ENCODE data around the gene DYNC2I2.
"Not testable (repeated sequence)": the region's sequence is repeated elsewhere in the genome, so short reads cannot be mapped to it uniquely, and the experiment has no call there.

The DYNC2I2 gene

DNA sequence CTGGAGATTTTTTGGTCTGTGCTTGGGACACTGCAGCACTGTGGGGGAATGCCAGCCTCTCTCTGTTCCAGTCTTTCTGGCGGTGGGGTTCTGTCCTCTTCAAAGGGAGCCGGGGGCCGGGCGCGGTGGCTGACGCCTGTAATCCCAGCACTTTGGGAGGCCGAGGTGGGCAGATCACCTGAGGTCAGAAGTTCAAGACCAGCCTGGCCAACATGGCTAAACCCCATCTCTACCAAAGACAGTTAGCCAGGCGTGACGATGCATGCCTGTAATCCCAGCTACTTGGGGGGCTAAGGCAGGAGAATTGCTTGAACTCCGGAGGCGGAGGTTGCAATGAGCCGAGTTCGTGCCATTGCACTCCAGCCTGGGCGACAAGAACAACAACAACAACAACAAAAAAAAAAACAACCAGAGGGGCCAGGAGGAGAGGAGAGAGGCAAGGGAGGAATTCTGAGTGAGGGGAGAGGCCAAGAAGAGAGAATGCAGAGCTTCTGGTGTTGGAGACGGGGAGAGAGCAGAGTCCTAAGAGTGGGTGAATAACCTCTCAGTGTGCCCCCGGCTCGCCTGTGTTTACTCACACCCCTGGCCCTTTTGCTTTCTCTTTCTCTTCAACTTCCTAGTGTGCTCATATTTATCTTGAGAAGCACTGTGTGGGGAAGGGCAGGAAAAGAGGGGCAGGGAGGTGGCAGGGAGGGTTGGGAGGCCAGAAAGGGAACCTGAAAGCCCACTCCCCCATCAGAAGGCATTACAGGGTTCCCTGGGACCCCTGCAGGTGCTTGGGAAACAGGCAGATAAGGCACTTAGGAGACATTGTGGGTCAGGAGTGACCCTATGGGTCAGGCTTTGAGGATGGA is 29.2 kb upstream of the DYNC2I2 start:
- DNase-seq, result peak; percentile 50

GRCh38 chr9:128684325-128685199 is 27.9 kb upstream of the DYNC2I2 start:
- peak; percentile 73 for DNase-seq

- DNase-seq, result no peak
Measured at GRCh38 chr9:128684065-128684324, 27.3 kb upstream of the DYNC2I2 start.

- DNase-seq, result peak; percentile 33
Measured at GRCh38 chr9:128683340-128684064, 26.9 kb upstream of the DYNC2I2 start.

- DNase-seq, result no peak
Measured at GRCh38 chr9:128677794-128678193, 21.1 kb upstream of the DYNC2I2 start.

DNA sequence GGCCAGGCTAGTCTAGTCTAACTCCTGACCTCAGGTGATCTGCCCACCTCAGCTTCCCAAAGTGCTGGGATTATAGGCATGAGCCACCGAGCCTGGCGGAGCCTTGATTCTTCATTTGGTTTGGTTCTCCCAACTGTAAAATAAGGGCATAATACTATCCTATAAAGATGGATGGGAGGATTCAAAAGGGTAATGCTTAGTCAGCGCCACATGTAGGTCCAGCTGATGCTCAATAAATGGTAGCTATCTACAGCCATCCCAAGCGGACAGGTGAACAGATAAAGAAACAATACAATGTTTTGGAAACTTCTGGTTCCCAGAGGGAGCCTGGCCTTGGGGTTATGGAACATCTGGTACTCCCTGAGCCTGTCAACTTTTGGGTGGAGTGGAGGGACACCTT is 18.7 kb upstream of the DYNC2I2 start:
- DNase-seq, result no peak

- no peak for DNase-seq
Measured at GRCh38 chr9:128669786-128670185, 13.1 kb upstream of the DYNC2I2 start.

GRCh38 chr9:128666481-128666941 is 9.9 kb upstream of the DYNC2I2 start:
- not testable (repeated sequence) for DNase-seq

DNA sequence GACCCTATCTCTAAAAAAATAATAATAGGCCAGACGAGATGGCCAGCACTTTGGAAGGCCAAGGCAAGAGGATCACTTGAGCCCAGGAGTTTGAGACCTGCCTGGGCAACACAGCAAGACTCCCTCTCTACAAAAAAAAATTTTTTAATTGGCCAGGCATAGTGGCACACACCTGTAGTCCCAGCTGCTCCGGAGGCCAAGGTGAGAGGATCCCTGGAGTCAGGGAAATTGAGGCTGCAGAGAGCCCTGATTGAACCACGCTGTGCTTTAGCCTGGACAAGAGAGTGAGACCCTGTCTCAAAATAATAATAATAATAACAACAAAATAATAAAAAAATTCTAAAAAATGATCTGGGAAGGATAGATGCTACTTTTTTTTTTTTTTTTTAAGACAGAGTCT is 1.1 kb upstream of the DYNC2I2 start:
- no peak for DNase-seq

- no peak for DNase-seq
Measured at GRCh38 chr9:128657344-128657704, 677 bp upstream of the DYNC2I2 start.

GRCh38 chr9:128654481-128654880 is 2.2 kb downstream of the DYNC2I2 start:
- no peak for DNase-seq

DNA sequence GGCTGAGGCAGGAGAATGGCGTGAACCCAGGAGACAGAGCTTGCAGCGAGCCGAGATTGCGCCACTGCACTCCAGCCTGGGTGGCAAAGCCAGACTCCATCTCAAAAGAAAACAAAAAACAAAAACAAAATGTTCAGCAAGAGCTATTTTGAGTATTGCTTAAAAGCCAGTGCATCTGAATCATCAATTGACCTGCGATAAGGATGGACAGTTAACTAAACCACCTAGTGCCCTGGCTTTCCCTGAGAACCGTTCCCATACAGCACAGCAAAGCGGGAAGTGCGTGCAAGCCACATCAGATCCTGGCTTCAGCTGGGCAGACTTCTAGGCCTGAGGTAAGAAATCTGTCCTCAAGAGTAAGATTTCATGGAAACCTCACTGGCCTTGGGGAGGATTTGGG is 2.7 kb downstream of the DYNC2I2 start:
- no peak for DNase-seq

DNA sequence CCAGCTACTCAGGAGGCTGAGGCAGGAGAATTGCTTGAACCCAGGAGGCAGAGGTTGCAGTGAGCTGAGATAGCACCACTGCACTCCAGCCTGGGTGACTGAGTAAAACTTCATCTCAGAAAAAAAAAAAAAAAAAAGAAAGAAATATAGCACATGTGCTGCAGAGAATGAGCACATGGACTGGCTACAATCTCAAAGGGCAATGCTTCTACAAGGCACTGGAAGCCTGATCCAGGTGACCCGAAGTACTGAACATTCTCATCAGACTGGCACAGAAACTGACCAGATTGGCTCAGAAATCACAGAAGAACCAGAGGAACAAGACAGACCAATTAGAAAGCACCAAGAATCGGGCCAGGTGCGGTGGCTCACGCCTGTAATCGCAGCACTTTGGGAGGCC is 4.8 kb downstream of the DYNC2I2 start:
- no peak for DNase-seq

GRCh38 chr9:128648206-128648605 is 8.4 kb downstream of the DYNC2I2 start:
- DNase-seq, result peak; percentile 69

- DNase-seq, result no peak
Measured at GRCh38 chr9:128643519-128644300, 12.9 kb downstream of the DYNC2I2 start.

GRCh38 chr9:128642675-128643245 is 13.9 kb downstream of the DYNC2I2 start:
- DNase-seq, result no peak

DNA sequence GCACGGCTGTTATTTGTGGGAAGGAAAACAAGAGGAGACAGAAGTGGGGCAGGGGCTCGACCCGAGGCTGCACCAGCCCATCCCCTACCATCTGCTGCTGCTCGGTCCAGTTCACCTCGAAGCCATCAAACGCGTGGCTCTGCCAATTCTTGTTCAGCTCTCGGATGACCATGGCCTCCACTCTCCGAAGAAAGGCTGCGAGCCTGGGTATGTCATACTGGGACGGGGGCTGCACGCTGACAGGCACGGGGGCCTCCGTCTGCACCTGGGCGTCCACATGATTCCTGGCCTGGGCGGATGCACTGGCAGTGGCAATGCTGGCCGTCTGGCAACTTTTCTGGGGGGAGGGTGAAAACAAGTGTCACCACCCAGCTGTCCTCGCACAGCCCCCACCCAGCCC is 16.0 kb downstream of the DYNC2I2 start:
- no peak for DNase-seq

- DNase-seq, result no peak
Measured at GRCh38 chr9:128638580-128638979, 18.1 kb downstream of the DYNC2I2 start.

GRCh38 chr9:128637656-128638055 is 19.0 kb downstream of the DYNC2I2 start:
- DNase-seq, result no peak

DNA sequence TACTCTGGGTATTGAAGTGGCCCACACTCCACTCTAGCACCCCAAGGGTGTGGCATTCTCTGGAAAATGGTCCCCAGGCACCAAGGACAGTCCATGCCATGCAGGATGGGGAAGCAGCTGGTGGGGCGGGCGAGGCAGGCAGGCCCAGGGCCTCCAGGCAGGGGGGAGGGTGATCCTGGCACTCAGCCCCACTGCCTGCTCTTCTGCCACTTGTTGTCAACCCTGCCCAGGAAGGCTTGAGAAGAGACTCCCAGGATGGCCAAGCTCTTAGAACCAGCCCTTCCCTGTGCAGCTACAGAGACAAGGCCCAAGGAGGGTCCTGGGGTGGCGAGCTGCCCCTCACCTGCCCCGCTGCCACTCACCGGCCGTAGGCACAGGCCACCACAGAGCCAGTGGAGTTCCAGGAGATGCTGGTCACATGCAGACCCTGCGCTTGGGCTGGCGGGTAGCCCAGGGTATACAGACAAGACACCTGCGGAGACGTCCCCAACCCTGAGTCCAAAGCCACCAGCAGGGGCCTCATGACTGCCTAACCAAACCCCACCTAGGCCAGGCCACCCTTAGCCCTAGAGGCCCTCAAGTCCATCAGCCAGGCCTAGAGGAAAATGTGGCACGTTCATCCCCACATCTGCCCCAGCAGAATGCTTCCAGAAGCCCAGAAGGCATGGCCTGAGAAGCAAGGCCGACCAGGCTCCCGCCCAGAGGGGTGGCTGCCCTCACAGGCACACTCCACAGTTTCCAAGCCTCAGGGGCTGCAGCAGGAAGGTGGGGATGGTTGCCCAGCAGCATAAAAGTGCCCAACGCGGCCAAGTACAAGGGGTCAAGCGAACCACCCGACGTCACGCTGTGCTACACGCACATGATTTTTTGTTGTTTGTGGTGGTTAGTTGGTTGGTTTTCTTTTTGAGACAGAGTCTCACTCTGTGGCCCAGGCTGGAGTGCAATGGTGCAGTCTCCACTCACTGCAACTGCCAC is 19.8 kb downstream of the DYNC2I2 start:
- no peak for DNase-seq

DNA sequence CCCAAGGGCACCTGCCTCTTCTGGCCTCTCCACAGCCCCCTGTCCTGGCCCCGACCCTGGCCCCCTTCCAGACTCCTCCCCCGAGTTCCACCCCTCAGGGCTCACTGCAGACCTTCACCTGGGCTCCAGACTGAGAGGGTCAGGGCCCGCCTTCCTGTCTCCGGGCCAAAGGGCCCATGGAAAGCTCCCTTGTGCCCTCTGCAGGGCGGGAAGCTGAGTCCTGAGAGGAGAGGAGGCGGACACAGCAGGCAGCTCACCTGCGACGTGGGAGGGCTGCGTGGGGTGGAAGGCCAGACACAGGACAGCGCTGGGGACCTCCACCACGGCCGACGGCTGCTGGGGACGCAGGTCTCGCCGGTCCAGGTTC is 20.6 kb downstream of the DYNC2I2 start:
- no peak for DNase-seq

All from activated gamma-delta T cell treated with Interleukin-2 at 50 U/mL for 16 hours (primary cell).